Measurements from ENCODE around the gene AFMID. TPM values are rescaled to one million over a fixed set of nuclear protein-coding genes. Genes with fewer than 3 reads are reported as not detected.
"Not testable (repeated sequence)": the region's sequence is repeated elsewhere in the genome, so short reads cannot be mapped to it uniquely, and the experiment has no call there.

Gene AFMID
- total and polyA plus RNA-seq, 7 donors, result 7.4 to 20.8 (median 9.3) TPM

DNA sequence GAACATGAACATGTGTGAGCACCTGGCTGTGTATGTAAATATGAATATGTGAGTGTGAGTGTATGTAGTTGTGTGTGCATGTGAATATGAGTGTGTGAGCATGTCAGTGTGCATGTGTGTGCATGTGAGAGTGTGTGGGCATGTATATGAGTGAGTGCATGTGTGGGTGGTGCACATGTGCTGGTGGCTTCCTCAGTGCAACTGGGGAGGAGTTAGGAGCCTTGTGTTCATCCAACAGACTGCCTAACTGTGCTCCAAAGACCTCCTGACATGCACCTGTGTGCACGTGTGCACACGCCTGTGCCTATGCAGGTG is 45.7 kb downstream of the AFMID start:
- TF ChIP-seq, protein P1, sequence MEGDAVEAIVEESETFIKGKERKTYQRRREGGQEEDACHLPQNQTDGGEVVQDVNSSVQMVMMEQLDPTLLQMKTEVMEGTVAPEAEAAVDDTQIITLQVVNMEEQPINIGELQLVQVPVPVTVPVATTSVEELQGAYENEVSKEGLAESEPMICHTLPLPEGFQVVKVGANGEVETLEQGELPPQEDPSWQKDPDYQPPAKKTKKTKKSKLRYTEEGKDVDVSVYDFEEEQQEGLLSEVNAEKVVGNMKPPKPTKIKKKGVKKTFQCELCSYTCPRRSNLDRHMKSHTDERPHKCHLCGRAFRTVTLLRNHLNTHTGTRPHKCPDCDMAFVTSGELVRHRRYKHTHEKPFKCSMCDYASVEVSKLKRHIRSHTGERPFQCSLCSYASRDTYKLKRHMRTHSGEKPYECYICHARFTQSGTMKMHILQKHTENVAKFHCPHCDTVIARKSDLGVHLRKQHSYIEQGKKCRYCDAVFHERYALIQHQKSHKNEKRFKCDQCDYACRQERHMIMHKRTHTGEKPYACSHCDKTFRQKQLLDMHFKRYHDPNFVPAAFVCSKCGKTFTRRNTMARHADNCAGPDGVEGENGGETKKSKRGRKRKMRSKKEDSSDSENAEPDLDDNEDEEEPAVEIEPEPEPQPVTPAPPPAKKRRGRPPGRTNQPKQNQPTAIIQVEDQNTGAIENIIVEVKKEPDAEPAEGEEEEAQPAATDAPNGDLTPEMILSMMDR (IDR thresholded peaks at IDR 0.05), result no peak
- 90 to 100% (median 95%) methylated on average over 2 of the region's 2 CpGs for WGBS, 3 donors
- DNase-seq (no peak), ATAC-seq (no peak)
- no peak overlapping the region for H3K4me3 ChIP-seq
- intact Hi-C loops (cut with DNase I), result no loop called here
- H3K36me3 ChIP-seq (ENCODE audit: insufficient read depth in 1 of 2, low read depth in 1 of 2), result no peaks in the 10 kb centered on the region
- no peak overlapping the region for H3K27ac ChIP-seq
- H3K9me3 ChIP-seq, result no peaks in the 10 kb centered on the region
- H3K27me3 ChIP-seq (ENCODE audit: insufficient read depth in 3 of 3, low read length in 2 of 3), result peaks cover 0 to 35% (median 20%) of the 10 kb centered on the region in 3 donors
- no peaks in the 10 kb centered on the region for H3K4me1 ChIP-seq

DNA sequence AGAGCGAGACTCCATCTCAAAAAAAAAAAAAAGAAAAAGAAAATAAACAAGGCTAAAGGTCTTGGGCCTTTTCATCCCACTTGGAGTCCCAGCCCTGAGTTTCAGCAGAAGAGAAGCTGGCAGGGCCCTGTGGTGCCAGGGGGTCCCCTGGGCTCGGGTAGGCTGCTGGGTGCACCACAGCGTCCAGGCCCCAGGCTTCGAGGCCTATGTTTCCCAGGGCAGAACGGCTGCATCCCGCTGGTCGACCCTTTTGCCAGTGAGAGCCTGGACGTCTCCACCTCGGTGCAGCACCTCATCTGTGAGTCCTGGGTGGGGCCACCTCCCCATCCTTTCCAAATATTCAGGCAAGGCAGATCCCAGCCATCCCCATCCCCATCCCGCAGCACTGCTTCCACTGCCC is 46.5 kb downstream of the AFMID start:
- Histone ChIP-seq H3K27ac (no peak overlapping the region), H3K27me3 (ENCODE audit: insufficient read depth in 3 of 3, low read length in 2 of 3) (peaks cover 0 to 35% (median 20%) of the 10 kb centered on the region in 3 donors), H3K36me3 (ENCODE audit: insufficient read depth in 1 of 2, low read depth in 1 of 2) (no peaks in the 10 kb centered on the region), H3K9me3 (no peaks in the 10 kb centered on the region), H3K4me3 (no peak overlapping the region), H3K4me1 (no peaks in the 10 kb centered on the region)
- intact Hi-C loops (cut with DNase I), result no loop called here
- ATAC-seq, result no peak
- TF ChIP-seq, protein P1 (IDR thresholded peaks at IDR 0.05), result no peak
- DNase-seq, result no peak
- 88 to 91% (median 91%) methylated on average over 9 to 10 of the region's 10 CpGs for WGBS, 3 donors

DNA sequence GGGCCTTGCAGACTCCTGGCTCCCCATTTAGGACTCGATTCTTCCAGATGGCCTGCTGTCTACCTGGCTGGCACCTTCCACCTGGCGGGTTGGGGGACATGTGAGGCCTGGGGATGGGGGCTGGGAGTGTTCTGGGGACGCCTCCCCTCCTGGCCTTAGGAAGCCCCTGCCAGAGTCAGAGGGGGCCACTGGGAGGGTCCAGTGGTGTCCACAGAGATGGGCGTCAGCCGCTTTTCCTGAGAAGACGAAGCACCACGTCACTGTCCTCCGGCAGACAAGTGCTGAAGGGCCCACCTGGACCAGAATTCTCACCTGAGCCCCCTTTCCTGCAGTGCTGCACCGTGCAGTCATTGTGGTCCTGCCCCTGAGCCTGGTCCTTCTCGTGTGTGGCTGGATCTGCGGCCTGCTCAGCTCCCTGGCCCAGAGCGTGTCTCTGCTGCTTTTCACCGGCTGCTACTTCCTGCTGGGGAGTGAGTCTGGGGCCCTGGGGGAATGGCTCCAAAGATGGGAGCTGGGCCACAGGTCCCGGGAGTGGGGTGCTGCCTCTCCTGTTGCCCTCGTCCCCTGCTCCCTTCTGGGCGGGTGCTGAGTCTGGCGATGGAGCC is 47.2 kb downstream of the AFMID start:
- H3K4me3 ChIP-seq, result no peak overlapping the region
- H3K4me1 ChIP-seq, result no peaks in the 10 kb centered on the region
- 83 to 87% (median 86%) methylated on average over 17 of the region's 17 CpGs for WGBS, 3 donors
- H3K36me3 ChIP-seq (ENCODE audit: insufficient read depth in 1 of 2, low read depth in 1 of 2), result no peaks in the 10 kb centered on the region
- ATAC-seq (no peak), DNase-seq (no peak)
- TF ChIP-seq, protein P1 (IDR thresholded peaks at IDR 0.05), result no peak
- peaks cover 0 to 33% (median 20%) of the 10 kb centered on the region in 3 donors for H3K27me3 ChIP-seq (ENCODE audit: insufficient read depth in 3 of 3, low read length in 2 of 3)
- no peak overlapping the region for H3K27ac ChIP-seq
- no peaks in the 10 kb centered on the region for H3K9me3 ChIP-seq
- intact Hi-C loops (cut with DNase I), result no loop called here

DNA sequence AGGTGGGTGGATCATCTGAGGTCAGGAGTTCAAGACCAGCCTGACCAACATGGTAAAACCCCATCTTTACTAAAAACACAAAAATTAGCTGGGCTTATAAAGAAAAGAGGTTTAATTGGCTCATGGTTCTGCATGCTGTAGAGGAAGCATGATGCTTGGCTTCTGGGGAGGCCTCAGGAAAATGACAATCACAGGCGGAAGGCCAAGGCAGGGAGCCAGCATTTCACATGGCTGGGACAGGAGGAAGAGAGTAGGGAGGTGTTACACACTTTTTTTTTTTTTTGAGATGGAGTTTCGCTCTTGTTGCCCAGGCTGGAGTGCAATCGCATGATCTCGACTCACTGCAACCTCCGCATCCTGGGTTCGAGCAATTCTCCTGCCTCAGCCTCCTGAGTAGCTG is 47.9 kb downstream of the AFMID start:
- ATAC-seq; H3K27ac ChIP-seq; intact Hi-C loops (cut with DNase I); H3K9me3 ChIP-seq; H3K4me3 ChIP-seq; DNase-seq; H3K36me3 ChIP-seq (ENCODE audit: insufficient read depth in 1 of 2, low read depth in 1 of 2); H3K4me1 ChIP-seq: not testable (repeated sequence)
- peaks cover 0 to 30% (median 18%) of the 10 kb centered on the region in 3 donors for H3K27me3 ChIP-seq (ENCODE audit: insufficient read depth in 3 of 3, low read length in 2 of 3)
- 58 to 67% (median 61%) methylated on average over 5 to 6 of the region's 6 CpGs for whole genome bisulfite sequencing, 3 donors

DNA sequence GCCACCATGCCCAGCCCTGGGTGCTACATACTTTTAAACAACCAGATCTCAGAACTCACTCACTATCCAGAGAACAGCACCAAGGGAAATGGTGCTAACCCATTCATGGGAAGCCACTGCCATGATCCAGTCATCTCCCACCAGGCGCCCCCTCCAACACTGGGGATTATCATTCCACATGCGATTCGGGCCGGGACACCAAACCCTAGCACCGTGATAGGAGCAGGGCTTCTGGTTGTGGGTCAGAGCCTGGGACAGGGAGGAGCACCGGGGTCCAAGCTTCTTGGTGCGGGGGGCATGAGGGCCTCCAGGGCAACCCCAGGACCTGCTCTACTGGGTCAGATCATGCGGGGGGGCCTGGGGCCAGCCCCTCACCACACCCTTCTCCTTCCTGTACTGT is 48.7 kb downstream of the AFMID start:
- DNase-seq, result no peak
- TF ChIP-seq, protein P1 (IDR thresholded peaks at IDR 0.05), result no peak
- intact Hi-C loops (cut with DNase I), result no loop called here
- 87 to 94% (median 92%) methylated on average over 8 of the region's 8 CpGs for WGBS, 3 donors
- peaks cover 0 to 22% (median 16%) of the 10 kb centered on the region in 3 donors for H3K27me3 ChIP-seq (ENCODE audit: insufficient read depth in 3 of 3, low read length in 2 of 3)
- H3K9me3 ChIP-seq, result no peaks in the 10 kb centered on the region
- ATAC-seq, result no peak
- H3K36me3 ChIP-seq (ENCODE audit: insufficient read depth in 1 of 2, low read depth in 1 of 2), result no peaks in the 10 kb centered on the region
- H3K4me3 ChIP-seq, result no peak overlapping the region
- H3K4me1 ChIP-seq, result no peaks in the 10 kb centered on the region
- H3K27ac ChIP-seq, result no peak overlapping the region

All from psoas muscle (tissue), 8 donors.